Effector memory CD4-positive, alpha-beta T cell (primary cell): ENCODE measurements around the gene RGS12.

Source experiments
- DNase-seq, 3 donors: peaks; one replicate each; pipeline ENCODE4 v3.0.0-alpha.2; 2020
- H3K27ac ChIP-seq: 2 replicates; pipeline ENCODE4 v1.7.0; 2013; ENCODE audit warnings: mild to moderate bottlenecking, low read length, moderate library complexity; ENCODE audit not compliant: insufficient read depth, poor library complexity, severe bottlenecking
- H3K27me3 ChIP-seq: replicated peaks from 2 replicates; pipeline ENCODE4 v1.7.0; 2013; ENCODE audit warnings: mild to moderate bottlenecking, low read length; ENCODE audit not compliant: insufficient read depth, control insufficient read depth, poor library complexity, severe bottlenecking
- H3K36me3 ChIP-seq: 2 replicates; pipeline ENCODE4 v1.7.0; 2013; ENCODE audit warnings: mild to moderate bottlenecking, low read length, moderate library complexity; ENCODE audit not compliant: control insufficient read depth, insufficient read depth
- H3K4me1 ChIP-seq: 2 replicates; pipeline ENCODE4 v1.7.0; 2013; ENCODE audit warnings: low read length, mild to moderate bottlenecking; ENCODE audit not compliant: control insufficient read depth, insufficient read depth, poor library complexity, severe bottlenecking
- H3K4me3 ChIP-seq: 2 replicates; pipeline ENCODE4 v1.7.0; 2013; ENCODE audit warnings: low read length, low read depth, mild to moderate bottlenecking; ENCODE audit not compliant: insufficient read depth, poor library complexity, severe bottlenecking
- H3K9me3 ChIP-seq: 2 replicates; pipeline ENCODE4 v1.7.0; 2013; ENCODE audit warnings: mild to moderate bottlenecking, low read length, moderate library complexity; ENCODE audit not compliant: control insufficient read depth

RGS12 gene

DNA sequence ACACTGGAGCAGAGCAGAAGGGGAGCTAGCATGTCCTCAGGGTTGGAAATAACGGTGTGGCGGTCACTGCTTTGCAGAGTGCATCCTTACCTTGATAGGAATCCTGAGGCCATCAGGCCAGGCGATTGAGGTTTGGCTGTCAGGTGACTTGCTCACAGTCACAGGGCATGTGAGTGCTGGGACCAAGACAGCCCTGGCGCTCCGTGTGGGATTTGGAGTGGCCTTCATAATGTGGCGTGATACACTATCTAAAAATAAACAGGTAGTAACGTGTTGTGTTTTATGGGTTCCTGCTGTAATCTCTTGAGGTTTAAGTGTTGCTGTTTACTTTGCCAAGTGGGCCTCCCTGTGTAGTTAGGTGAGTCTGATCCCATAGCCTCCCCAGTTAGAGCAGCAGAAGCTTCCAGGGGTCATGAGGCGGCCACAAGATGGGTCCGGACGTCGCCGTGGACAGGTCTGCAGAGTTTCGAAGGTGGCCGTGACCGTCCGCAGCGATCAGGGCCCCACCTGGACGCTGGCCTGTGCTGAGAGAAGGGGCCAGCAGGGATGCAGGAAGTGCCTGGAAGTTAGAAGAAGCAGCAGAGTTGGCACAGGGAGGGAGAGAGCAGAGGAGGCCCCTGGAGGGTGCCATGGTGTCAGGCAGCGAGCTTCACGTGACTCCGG is 27.7 kb downstream of the RGS12 start:
- Histone ChIP-seq H3K36me3 (no peaks in the 10 kb centered on the region), H3K27ac (no peak overlapping the region), H3K9me3 (no peaks in the 10 kb centered on the region), H3K4me1 (no peaks in the 10 kb centered on the region), H3K4me3 (no peak overlapping the region), H3K27me3 (no peaks in the 10 kb centered on the region)
- no peak for DNase-seq

DNA sequence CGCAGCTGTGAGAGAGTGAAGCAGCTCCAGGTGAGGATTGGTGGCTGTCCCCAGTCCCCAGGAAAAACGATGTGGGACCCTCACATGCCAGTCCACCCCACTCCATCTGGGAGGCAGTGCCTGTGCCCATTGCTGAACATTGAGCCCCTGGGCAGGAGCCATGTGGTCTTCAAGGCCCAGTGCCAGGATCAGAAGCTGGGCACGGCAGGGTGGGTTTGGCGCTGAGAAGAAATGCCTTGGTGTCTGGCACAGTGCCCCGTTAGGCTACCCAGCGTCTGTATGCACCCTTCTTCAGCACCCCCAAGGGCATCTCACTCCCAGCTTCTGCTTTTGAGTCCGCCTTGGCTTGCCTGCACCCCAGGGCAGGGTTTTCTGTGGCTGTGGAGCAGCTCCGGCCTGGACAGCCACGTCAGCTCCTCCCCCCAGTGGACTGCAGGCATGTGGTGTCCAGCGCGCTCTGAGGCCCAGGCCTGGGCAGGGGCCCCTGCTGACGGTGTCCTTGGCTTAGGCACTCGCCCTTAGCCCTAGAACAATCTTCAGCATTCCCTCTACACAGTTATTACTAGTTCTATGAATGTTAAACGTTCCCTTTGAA is 28.6 kb downstream of the RGS12 start:
- Histone ChIP-seq H3K4me1 (no peaks in the 10 kb centered on the region), H3K4me3 (no peak overlapping the region), H3K9me3 (no peaks in the 10 kb centered on the region), H3K27ac (no peak overlapping the region), H3K36me3 (no peaks in the 10 kb centered on the region), H3K27me3 (no peaks in the 10 kb centered on the region)
- no peak for DNase-seq

DNA sequence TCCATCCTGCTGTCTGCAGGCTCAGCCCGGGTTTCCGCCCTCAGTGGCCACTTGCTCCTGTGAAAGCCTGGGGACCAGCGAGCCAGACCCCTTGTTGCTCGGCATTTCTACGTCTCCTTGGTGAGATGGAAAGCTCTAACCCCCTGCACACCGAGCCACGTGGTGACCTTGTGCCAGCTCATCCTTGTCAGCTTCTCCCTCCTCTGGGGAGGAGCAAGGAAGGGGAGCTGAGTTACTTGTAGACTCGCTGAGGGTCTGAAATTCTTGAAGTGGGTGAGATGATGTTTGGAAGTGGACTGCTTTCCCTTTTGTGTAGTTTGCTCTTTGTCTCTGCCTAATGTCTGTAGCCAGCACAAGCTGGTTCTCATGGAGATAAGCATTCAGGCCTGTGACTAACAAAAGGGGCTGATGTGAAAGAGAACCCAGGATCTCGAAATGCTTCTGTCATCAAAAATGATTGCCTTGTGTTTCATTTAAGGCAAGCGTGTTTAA is 29.3 kb downstream of the RGS12 start:
- no peak overlapping the region for H3K27ac ChIP-seq
- no peaks in the 10 kb centered on the region for H3K4me1 ChIP-seq
- no peak for DNase-seq
- no peaks in the 10 kb centered on the region for H3K27me3 ChIP-seq
- no peaks in the 10 kb centered on the region for H3K9me3 ChIP-seq
- H3K36me3 ChIP-seq, result no peaks in the 10 kb centered on the region
- H3K4me3 ChIP-seq, result no peak overlapping the region

DNA sequence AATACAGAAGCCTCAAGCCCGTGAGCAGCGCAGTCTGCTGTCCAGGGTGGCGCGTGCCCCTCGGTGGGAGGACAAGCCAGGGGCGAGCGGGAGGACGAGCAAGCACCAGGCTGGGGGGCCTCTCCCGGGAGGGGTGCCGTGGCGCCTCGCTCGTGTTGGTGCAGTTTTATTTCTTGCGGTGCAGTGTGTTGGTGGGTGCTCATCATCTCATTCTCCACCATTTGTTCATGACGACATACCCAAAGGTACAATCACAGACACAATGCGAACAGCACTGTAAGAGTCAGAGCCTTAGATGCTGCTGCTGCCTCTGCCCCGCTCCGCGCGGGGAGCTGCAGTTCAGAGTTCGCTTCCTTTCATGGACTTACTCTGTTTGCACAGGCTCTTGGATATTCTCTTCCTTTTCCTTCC is 30.3 kb downstream of the RGS12 start:
- Histone ChIP-seq H3K9me3 (no peaks in the 10 kb centered on the region), H3K27ac (no peak overlapping the region), H3K4me3 (no peak overlapping the region), H3K27me3 (no peaks in the 10 kb centered on the region), H3K36me3 (no peaks in the 10 kb centered on the region), H3K4me1 (no peaks in the 10 kb centered on the region)
- DNase-seq, result no peak

DNA sequence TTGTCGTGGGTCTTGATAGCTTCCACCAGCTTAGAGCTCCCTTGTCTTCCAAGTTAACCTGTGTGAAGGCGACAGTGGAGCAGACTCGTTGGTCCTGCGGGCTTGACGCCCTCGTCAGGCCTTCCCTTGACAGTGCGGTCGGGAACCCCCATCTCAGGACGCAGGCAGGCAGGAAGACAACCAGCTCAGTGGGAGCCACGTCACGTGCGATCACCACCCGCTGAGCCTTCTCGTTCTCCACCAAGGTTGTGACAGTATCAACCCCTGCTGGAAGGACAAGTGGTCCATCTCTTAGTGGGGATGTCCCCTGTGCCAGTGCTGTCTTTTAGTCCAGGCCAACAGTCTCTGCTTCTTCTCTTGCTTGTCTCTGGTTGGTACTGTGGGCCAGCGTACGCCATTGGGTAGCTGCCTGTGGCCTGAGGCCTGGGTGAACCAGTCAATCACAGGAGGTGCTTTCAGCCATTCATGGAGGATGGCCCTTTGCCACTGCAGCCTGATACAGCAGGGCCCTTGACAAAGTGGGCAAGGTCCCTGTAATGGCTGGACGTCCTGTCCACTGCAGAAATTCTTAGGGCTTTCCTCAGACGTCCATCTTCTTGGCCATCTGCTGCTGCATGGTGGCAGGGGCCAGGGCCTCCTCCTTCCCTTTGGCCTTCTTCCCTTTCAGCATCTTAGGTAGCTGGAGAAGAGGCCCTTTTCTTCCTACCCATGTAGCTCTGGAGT is 31.4 kb downstream of the RGS12 start:
- H3K27ac ChIP-seq, result no peak overlapping the region
- DNase-seq, result no peak
- H3K9me3 ChIP-seq, result no peaks in the 10 kb centered on the region
- H3K4me3 ChIP-seq, result no peak overlapping the region
- H3K27me3 ChIP-seq, result no peaks in the 10 kb centered on the region
- no peaks in the 10 kb centered on the region for H3K36me3 ChIP-seq
- H3K4me1 ChIP-seq, result no peaks in the 10 kb centered on the region

DNA sequence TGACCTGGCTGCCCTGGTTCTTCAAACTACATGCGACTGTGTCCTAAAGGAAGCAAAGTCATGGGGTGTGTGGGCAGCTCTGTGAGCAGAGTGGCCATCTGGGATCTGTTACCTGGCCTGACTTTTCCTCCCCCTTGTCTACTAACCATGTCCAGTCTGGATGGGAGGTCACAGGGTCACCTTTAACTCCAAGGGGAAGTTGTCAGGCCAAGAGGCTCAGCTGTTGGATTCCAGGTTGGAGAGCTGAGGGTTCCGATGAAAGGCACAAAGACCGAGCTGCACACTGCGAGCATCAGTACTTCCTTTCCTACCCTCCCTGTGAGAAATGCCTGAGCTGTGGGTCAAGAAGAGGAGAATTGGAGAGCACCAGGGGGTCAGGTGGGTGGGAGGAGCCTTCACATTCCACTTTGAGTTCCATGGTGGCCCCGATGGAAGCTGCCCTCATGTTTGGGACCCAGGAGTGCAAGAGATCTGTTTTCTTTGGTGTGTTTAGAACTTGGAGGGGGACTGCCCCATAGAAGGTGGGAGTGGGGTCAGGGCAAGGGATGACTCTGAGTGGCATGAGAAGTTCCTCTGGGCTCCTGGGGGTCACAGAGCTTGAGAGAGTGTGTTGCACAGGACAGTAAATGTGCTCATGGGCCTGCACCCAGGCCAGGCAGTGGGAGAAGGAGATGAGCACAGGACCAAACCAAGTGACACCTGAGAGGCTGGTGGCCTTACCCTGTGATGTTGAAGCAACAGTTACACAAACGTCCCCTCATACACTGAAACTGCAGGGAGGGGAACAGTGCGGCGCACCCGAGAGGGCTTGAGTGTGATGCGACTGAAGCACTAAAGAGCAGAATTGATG is 36.2 kb downstream of the RGS12 start:
- H3K36me3 ChIP-seq, result no peaks in the 10 kb centered on the region

DNA sequence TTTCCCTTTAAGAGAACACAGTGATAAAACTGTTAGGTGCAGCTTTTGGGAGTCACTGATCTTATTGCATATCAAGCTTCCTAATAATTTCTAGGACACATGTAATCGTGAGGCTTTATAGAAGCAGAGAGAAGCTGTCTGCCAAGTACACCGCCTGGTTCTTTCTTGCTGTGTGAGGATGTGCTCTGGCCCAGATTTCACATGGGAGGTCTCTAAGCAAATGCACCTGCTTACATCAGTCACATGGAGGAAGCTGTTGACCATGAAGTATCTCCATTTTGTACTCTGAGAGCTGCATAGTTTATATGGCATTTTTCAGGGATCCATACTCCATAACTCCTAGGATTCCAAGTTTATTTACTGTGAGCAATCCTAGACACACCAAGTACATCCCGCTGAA is 37.1 kb downstream of the RGS12 start:
- H3K27ac ChIP-seq, result no peak overlapping the region
- H3K27me3 ChIP-seq, result no peaks in the 10 kb centered on the region
- DNase-seq, result no peak
- no peaks in the 10 kb centered on the region for H3K9me3 ChIP-seq
- H3K4me1 ChIP-seq, result no peaks in the 10 kb centered on the region
- H3K36me3 ChIP-seq, result no peaks in the 10 kb centered on the region
- H3K4me3 ChIP-seq, result no peak overlapping the region

More for the DNA sequence above, 36.2 kb downstream of the RGS12 start:
- Histone ChIP-seq H3K27ac (no peak overlapping the region), H3K4me3 (no peak overlapping the region), H3K9me3 (no peaks in the 10 kb centered on the region), H3K27me3 (no peaks in the 10 kb centered on the region), H3K4me1 (no peaks in the 10 kb centered on the region)
- DNase-seq, result no peak

DNA sequence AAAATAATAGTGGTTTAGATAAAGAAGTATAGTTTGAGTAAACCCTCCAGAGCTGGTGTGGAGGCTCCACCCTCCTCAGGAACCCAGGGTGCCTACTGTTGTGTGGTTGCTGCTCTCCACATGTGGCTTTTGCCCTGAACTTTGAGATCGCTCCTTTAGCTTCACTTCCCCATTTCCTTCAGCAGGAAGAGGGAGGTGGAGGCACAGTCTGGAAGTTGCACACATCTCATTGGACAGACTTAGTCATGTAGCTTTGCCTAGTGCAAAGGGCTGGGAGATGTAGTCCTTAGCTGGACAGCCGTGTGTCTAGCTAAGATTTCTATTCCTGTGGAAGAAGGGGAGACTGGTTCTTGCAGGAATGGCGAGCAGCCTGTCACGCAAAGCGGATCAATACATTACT is 37.9 kb downstream of the RGS12 start:
- H3K4me1 ChIP-seq, result no peaks in the 10 kb centered on the region

DNA sequence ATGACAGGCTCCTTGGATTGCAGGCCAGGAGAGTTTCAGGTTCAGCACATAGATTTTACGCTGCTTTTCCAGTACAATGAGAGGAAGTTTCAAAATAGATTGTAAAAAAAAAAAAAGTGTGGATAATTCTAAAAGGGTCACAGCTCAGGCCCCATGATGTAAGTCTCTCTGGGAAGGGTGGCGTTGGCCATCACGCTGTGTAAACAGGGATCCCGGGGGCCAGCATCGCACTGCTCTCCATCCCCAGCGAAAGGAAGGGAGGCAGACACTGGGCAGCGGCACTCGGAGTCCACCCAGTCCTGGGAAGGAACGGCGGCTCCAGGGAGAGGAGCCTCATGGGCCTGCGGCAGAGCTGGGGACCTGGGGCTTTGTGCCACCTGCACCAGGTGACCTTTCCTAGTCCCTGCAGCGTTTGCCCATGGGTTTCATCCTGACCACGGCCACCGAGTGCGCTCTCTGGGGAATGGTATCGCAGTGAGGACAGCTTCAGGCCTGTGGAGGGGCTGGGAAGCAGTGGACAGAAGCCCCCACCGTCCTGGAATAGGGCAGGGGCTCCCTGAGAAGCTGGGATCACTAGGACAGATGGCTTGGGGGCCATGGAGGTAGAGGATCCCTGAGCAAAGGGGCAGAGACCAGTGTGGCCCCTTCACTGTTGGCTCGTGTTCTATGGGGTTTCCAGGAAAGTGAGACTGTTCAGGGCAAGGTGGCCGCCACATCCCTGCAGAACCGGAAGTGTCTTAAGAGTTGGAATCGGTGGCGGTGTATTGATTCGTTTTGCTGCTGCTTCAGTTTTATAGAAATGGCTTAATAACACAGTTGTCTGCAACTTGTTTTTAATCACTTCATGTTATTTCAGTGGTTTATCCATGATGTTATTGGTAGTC is 38.9 kb downstream of the RGS12 start:
- Histone ChIP-seq H3K4me1 (no peaks in the 10 kb centered on the region), H3K27me3 (no peaks in the 10 kb centered on the region), H3K9me3 (no peaks in the 10 kb centered on the region), H3K27ac (no peak overlapping the region), H3K4me3 (no peak overlapping the region), H3K36me3 (no peaks in the 10 kb centered on the region)
- DNase-seq, result no peak

More for the DNA sequence above, 37.9 kb downstream of the RGS12 start:
- no peaks in the 10 kb centered on the region for H3K9me3 ChIP-seq
- no peak overlapping the region for H3K27ac ChIP-seq
- no peaks in the 10 kb centered on the region for H3K27me3 ChIP-seq
- DNase-seq, result no peak
- H3K4me3 ChIP-seq, result no peak overlapping the region
- no peaks in the 10 kb centered on the region for H3K36me3 ChIP-seq
